Tibial nerve (tissue), 4 donors: ENCODE data around the gene ST6GALNAC3.

Experiments used
- EP300 ChIP-seq, 2 donors: sonication (generic); formaldehyde crosslinking; IDR thresholded peaks; one replicate each; pipeline ENCODE4 v1.6.1; 2017; ENCODE audit warnings: antibody characterized with exemption in 2 of 2, mild to moderate bottlenecking in 1 of 2
- TF ChIP-seq, protein P1 (sequence below), 5 experiments: fragments of 200-600 bp in 3 of 5; fragments of 450-650 bp in 2 of 5; sonication (generic) in 3 of 5; IDR thresholded peaks; one replicate each; pipeline ENCODE4 v1.5.1; 2016 to 2019; ENCODE audit warnings: antibody characterized with exemption in 5 of 5, mild to moderate bottlenecking in 3 of 5, moderate library complexity in 2 of 5

DNA sequence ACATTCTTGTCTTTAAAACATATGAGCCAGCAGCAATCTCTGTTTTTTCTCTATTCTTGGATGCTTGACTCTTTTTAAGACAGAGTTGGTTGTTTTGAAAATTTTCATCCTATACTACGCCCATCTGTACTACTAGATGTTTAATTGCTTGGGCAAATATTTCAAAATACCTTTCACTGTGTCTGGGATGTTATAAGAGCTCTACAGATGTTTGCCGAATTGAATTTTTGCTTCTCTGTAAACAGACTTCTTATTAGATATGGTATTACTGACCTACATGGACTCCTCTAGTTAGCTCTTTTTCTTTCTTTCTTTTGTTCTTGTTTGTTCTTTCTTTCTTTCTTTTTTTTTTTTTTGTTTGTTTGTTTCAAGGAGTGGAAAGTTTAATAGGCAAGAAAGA is 345.1 kb downstream of the ST6GALNAC3 start:
- TF ChIP-seq, protein P1, sequence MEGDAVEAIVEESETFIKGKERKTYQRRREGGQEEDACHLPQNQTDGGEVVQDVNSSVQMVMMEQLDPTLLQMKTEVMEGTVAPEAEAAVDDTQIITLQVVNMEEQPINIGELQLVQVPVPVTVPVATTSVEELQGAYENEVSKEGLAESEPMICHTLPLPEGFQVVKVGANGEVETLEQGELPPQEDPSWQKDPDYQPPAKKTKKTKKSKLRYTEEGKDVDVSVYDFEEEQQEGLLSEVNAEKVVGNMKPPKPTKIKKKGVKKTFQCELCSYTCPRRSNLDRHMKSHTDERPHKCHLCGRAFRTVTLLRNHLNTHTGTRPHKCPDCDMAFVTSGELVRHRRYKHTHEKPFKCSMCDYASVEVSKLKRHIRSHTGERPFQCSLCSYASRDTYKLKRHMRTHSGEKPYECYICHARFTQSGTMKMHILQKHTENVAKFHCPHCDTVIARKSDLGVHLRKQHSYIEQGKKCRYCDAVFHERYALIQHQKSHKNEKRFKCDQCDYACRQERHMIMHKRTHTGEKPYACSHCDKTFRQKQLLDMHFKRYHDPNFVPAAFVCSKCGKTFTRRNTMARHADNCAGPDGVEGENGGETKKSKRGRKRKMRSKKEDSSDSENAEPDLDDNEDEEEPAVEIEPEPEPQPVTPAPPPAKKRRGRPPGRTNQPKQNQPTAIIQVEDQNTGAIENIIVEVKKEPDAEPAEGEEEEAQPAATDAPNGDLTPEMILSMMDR (IDR thresholded peaks at IDR 0.05) = no peak
- no peak for TF ChIP-seq EP300 (IDR thresholded peaks at IDR 0.05)
